ENCODE data around the gene AGAP4. TPM values are rescaled to one million over a fixed set of nuclear protein-coding genes. Genes with fewer than 3 reads are reported as not detected.
A peak's percentile ranks its signal among the peaks of the same experiment; 100 is the strongest.
"Not testable (repeated sequence)": the region's sequence is repeated elsewhere in the genome, so short reads cannot be mapped to it uniquely, and the experiment has no call there.

Gene AGAP4
- total and polyA plus RNA-seq, 2 experiments from 2014 or later: 5.3 to 13.3 TPM

- H3K9me2 ChIP-seq (ENCODE audit: insufficient read depth); H3K4me1 ChIP-seq (ENCODE audit: insufficient read depth); H3K27ac ChIP-seq; H3K9ac ChIP-seq; H3K9me3 ChIP-seq (ENCODE audit: low read depth); in situ Hi-C loops (cut with MboI); H3K36me3 ChIP-seq (ENCODE audit: low read depth); H2AFZ ChIP-seq; H3K27me3 ChIP-seq (replicated peaks; ENCODE audit: insufficient read depth); H3K4me2 ChIP-seq (ENCODE audit: unreplicated experiment); H4K20me1 ChIP-seq (ENCODE audit: insufficient read depth); H3F3A ChIP-seq (ENCODE audit: insufficient read depth); H3K79me2 ChIP-seq (ENCODE audit: insufficient read depth); H3K4me3 ChIP-seq: not testable (repeated sequence)
- TF ChIP-seq EZH2phosphoT487 (IDR thresholded peaks at IDR 0.05; ENCODE audit: insufficient read depth, low read depth): 0 out of 2 replicates have a peak, but pooled peaks have one; percentile 38
- DNase-seq: peak; percentile 40
- WGBS, 2 experiments (ENCODE audit: low coverage in 1 of 2, low lambda C conversion rate in 2 of 2, missing lambda C conversion rate in 2 of 2): 68 to 71% methylated on average over 12 of the region's 13 CpGs
These were observed 44.0 kb downstream of the AGAP4 start for GRCh38 chr10:45803060-45804010.

GRCh38 chr10:45794761-45795160, 52.5 kb downstream of the AGAP4 start:
- H4K20me1 ChIP-seq (ENCODE audit: insufficient read depth); H3K4me2 ChIP-seq (ENCODE audit: unreplicated experiment); H2AFZ ChIP-seq; H3K4me3 ChIP-seq; H3K36me3 ChIP-seq (ENCODE audit: low read depth); H3F3A ChIP-seq (ENCODE audit: insufficient read depth); H3K27ac ChIP-seq; H3K4me1 ChIP-seq (ENCODE audit: insufficient read depth); H3K27me3 ChIP-seq (replicated peaks; ENCODE audit: insufficient read depth); H3K79me2 ChIP-seq (ENCODE audit: insufficient read depth); DNase-seq; H3K9me3 ChIP-seq (ENCODE audit: low read depth); H3K9ac ChIP-seq; H3K9me2 ChIP-seq (ENCODE audit: insufficient read depth); in situ Hi-C loops (cut with MboI): not testable (repeated sequence)
- WGBS, 2 experiments (ENCODE audit: low coverage in 1 of 2, low lambda C conversion rate in 2 of 2, missing lambda C conversion rate in 2 of 2): 64 to 76% methylated on average over 2 of the region's 2 CpGs

GRCh38 chr10:45790694-45791426, 56.4 kb downstream of the AGAP4 start:
- H3K4me2 ChIP-seq (ENCODE audit: unreplicated experiment); H3F3A ChIP-seq (ENCODE audit: insufficient read depth); H3K79me2 ChIP-seq (ENCODE audit: insufficient read depth); H3K27ac ChIP-seq; H3K9me3 ChIP-seq (ENCODE audit: low read depth); H3K4me3 ChIP-seq; H3K36me3 ChIP-seq (ENCODE audit: low read depth); H3K9ac ChIP-seq; H4K20me1 ChIP-seq (ENCODE audit: insufficient read depth); H3K27me3 ChIP-seq (replicated peaks; ENCODE audit: insufficient read depth); DNase-seq; H2AFZ ChIP-seq; H3K4me1 ChIP-seq (ENCODE audit: insufficient read depth); H3K9me2 ChIP-seq (ENCODE audit: insufficient read depth); in situ Hi-C loops (cut with MboI): not testable (repeated sequence)
- WGBS, 2 experiments (ENCODE audit: low coverage in 1 of 2, low lambda C conversion rate in 2 of 2, missing lambda C conversion rate in 2 of 2): 90% methylated on average over 6 of the region's 6 CpGs

- H3K9me2 ChIP-seq (ENCODE audit: insufficient read depth); H3F3A ChIP-seq (ENCODE audit: insufficient read depth); H3K9ac ChIP-seq; H3K79me2 ChIP-seq (ENCODE audit: insufficient read depth); H3K27ac ChIP-seq; H3K4me1 ChIP-seq (ENCODE audit: insufficient read depth); DNase-seq; H4K20me1 ChIP-seq (ENCODE audit: insufficient read depth); H3K9me3 ChIP-seq (ENCODE audit: low read depth); H2AFZ ChIP-seq; in situ Hi-C loops (cut with MboI); H3K4me2 ChIP-seq (ENCODE audit: unreplicated experiment); H3K27me3 ChIP-seq (replicated peaks; ENCODE audit: insufficient read depth); H3K4me3 ChIP-seq; H3K36me3 ChIP-seq (ENCODE audit: low read depth): not testable (repeated sequence)
- WGBS, 2 experiments (ENCODE audit: low coverage in 1 of 2, low lambda C conversion rate in 2 of 2, missing lambda C conversion rate in 2 of 2): 98 to 99% methylated on average over 8 of the region's 8 CpGs
These were observed 57.3 kb downstream of the AGAP4 start for GRCh38 chr10:45789991-45790390.

GRCh38 chr10:45787212-45787741, 60.0 kb downstream of the AGAP4 start:
- H3K27me3 ChIP-seq (replicated peaks; ENCODE audit: insufficient read depth); H3K4me1 ChIP-seq (ENCODE audit: insufficient read depth); H3K9me3 ChIP-seq (ENCODE audit: low read depth); H3K4me2 ChIP-seq (ENCODE audit: unreplicated experiment); DNase-seq; H3K36me3 ChIP-seq (ENCODE audit: low read depth); H3K4me3 ChIP-seq; H3K79me2 ChIP-seq (ENCODE audit: insufficient read depth); H3K9ac ChIP-seq; H4K20me1 ChIP-seq (ENCODE audit: insufficient read depth); H2AFZ ChIP-seq; H3K27ac ChIP-seq; H3K9me2 ChIP-seq (ENCODE audit: insufficient read depth); in situ Hi-C loops (cut with MboI); H3F3A ChIP-seq (ENCODE audit: insufficient read depth): not testable (repeated sequence)
- WGBS, 2 experiments (ENCODE audit: low coverage in 1 of 2, low lambda C conversion rate in 2 of 2, missing lambda C conversion rate in 2 of 2): 55 to 86% methylated on average over 1 to 2 of the region's 5 CpGs

GRCh38 chr10:45786217-45786616, 61.1 kb downstream of the AGAP4 start:
- H3K27me3 ChIP-seq (replicated peaks; ENCODE audit: insufficient read depth); H3F3A ChIP-seq (ENCODE audit: insufficient read depth); H3K79me2 ChIP-seq (ENCODE audit: insufficient read depth); in situ Hi-C loops (cut with MboI); H3K36me3 ChIP-seq (ENCODE audit: low read depth); H3K4me3 ChIP-seq; H3K9me3 ChIP-seq (ENCODE audit: low read depth); H4K20me1 ChIP-seq (ENCODE audit: insufficient read depth); DNase-seq; H3K4me1 ChIP-seq (ENCODE audit: insufficient read depth); H2AFZ ChIP-seq; H3K27ac ChIP-seq; H3K4me2 ChIP-seq (ENCODE audit: unreplicated experiment); H3K9ac ChIP-seq; H3K9me2 ChIP-seq (ENCODE audit: insufficient read depth): not testable (repeated sequence)
- 36 to 57% methylated on average over 1 of the region's 1 CpG for WGBS, 2 experiments (ENCODE audit: low coverage in 1 of 2, low lambda C conversion rate in 2 of 2, missing lambda C conversion rate in 2 of 2)

All from GM23248 (cell line).